ENCODE results near the gene ROBO1.

Gene ROBO1

DNA sequence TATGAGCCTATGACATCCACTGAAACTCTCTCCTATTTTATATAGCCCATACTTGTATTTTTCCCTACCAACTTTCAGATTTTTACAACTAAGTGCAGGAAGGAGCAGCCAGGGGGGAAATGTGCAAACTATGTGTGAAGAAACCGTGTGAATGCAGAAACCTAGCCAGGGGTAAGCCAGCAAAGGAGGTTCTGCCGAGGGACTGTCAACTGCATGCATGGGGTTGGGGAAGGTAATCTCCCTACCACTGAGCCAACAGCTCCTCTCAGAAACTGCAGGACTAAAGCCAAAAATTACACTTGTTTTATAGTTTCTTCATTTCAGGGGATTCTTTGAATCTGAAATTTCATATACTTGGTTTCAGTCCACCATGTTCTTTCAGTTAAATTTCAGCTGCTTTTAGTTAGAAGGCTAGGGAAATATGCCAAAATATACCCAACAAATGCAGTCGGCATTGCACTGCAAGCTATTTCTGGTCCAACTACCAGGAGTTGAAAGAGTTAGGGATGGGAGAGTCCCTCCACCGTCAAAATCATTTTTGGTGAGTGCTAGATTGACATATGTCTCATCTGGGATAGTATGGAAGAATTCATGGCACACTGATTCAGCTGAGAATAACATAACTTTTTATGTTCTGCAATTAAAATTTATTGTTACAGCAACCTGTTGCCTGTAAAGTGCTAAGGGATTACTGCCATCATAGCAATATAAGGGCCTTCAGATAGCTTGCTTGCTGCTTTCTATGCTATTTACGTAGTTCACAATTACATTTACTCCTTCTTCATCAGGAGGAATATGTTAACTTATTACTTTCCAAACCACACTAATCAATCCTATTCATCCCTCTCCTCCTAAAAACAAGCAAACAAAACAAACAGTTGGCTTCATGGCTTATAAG is 904.2 kb downstream of the ROBO1 start:
- DNase-seq: no peak

DNA sequence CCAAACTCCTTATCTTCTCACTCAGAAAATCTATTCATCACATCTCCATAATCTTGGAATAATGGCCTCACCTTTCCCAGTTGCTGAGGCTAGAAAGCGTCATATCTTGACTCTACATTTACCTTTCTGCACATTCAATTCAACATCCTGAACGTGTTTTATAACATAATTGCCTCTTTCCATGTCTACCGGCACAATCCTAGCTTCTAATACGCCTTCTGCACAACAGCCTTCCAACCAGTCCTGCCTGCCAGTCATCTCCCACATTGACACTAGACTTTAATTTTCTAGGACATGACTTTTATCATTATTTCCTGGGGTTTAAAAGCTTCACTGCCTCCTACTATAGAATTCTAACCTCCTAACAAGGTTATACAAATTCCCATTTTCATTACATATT is 906.6 kb downstream of the ROBO1 start:
- no peak for DNase-seq

DNA sequence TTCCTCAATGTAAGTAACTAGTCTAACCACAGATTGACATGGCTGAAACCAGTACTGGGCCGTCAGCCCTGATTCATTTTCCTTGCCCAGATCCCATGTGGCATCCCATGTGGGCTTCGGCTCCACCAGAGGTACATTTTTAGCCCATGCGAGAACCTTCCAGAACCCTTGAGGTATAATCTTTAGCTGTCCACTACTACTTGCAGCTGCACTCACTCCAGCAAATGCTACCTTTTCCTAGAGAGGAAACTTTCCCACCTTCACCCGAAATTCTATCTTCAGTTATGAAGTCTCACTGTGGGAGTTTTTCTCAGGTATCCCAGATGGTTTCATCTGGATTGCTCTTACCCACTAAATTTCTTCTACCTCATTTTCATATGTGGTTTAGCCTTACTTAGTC is 907.2 kb downstream of the ROBO1 start:
- no peak for DNase-seq

DNA sequence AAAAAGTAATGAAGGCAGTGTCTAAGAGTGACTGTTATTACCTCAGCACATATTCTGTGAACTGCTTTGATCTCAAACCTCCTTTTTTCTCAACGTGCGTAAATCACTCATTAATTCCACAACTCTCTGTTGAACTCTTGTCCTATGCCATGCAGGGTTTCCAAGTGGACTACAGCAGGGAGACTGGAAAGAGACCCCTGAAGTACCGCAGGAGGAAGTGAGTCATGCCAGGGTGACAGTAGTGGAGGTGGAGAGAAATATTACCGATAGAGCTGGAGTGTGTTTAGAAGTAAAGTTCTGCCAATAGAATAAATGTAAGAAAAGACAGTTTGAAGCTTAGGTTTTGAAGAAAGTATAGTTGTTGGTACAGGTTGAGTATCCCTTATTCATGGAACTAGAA is 908.9 kb downstream of the ROBO1 start:
- no peak for DNase-seq

DNA sequence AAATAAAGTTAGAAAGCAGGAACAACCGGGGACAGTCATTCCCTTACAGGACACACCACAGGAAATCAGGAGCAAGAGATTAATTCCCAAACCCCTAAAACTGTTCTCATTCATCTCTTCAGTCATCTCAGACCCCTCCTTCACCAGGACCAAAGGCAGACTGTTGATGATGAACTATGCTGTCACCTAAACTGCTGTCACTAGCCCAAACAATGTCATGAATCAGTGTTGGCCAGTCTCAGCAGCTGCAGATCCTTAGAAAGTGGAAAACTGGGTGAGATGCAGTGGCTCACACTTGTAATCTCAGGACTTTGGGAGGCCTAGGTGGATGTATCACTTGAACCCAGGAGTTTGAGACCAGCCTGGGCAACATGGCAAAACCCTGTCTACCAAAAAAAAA is 909.6 kb downstream of the ROBO1 start:
- DNase-seq: no peak

DNA sequence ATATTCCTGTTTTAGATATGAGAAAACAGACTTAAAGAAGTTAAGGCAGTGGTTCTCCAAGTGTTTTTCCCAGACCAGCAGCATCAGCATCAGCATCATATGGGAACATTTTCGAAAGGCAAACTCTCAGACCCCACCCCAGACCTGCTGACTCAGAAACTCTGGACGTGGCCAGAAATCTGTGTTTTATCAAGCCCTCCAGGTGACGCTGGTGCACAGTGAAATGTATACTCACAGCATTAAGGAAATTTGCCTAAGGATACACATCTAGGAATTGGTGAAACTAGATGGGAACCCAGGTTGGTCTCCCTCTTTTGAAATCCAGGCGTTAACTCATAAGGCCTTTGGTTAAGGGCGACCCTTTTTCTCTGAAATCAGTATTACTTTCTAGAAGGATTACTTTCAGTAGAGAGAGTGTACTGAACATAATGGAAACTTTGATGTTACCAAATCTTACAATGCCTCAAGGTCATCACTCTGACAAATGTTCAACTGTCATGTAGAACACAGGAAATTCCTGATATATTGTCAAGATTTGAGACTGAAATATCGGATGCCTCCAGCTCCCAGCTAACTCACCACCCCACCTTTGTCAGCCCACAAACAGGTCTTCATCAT is 910.2 kb downstream of the ROBO1 start:
- DNase-seq: no peak

DNA sequence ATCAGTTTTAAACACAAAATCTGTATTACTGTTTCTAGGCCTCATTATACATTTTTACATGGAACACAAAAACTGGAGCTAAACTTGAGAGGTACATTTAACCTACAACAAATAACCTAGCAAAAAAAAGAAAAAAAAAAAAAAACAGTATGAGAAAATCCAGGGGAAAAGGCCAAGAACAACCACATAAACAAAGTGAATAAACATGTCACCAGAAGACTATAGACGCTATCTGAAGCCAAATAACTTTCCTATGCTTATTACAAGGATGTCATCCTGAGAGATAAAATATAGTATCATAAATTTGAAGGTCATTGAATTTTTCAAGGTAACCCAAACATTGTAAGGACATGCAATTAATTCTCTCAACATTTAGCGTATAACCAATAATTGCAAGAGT is 911.6 kb downstream of the ROBO1 start:
- no peak for DNase-seq

DNA sequence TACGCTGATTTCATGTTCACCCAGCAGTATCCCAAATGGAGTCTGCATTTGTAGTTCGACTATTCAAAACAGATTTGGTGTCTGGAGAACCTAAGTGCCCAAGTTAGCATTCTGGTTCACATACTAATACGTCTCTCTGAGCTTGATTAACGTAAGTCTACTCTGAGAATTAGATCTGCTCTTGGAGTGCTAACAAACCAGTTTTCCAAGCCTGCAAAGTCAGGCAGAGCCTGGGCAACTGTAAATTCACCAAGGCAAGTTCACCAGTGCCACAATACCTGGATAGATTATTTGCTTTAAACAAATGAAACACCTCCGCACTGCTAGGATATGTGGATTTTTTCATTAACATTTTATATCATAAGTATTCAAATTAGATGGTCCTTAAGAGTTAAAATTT is 912.6 kb downstream of the ROBO1 start:
- DNase-seq: no peak

DNA sequence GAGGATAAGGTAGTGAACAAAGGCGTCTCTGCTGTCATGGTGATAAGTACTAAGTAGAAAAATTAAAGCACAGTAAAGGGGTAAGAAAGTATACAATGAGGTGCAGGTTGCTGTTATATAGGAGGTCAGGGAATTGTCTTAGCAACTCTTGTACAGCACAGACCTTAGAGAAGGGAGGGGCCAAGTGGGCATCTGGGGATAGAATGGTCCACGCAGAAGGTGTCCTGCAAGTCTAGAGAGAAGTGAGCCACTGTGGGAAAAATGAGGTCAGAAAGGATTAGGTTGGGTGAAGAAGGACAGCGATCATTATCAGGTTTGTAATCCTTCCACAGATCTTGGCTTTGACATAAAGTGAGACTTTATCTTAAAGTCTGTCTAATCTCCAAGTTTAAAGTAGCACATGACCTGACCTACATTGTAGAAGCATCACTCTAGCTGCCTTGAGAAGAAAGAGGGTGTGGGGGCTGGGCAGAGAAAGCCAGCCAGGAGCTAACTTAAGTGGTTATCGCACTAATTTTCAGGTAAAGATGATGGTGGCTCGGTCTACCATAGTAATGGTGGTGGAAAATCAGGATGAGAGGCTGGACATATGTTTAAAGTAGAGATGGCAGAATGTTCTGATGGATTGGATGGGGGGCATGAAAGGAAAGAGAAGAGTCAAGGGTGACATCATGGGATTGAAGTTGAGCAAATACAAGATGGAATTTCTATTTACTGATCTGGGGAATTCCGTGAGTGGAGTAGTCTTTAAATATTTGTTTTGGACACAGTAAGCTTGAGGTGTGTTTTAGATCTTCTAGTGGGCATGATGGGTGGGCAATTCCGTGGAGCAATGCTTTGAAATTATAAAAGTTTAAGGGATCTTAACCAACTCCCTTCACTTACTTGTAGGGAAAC is 919.2 kb downstream of the ROBO1 start:
- no peak for DNase-seq

DNA sequence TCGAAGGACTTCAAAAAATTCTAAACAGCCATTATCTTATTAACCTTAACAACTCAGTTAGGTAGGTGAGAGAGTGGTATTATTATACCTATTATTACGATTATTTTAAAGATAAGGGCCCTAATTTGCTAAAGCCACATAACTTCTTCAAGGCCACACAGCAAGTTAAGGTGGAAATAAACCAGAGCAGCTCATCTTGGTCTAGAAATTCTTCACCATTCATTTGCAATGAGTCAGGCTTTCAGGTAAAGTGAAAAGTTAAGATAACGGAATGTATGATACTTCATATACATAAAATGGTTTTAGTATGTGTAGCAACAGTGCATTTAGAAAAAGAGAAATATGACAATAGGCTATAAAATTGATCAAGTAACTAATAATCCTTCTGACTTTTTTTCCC is 920.2 kb downstream of the ROBO1 start:
- no peak for DNase-seq

DNA sequence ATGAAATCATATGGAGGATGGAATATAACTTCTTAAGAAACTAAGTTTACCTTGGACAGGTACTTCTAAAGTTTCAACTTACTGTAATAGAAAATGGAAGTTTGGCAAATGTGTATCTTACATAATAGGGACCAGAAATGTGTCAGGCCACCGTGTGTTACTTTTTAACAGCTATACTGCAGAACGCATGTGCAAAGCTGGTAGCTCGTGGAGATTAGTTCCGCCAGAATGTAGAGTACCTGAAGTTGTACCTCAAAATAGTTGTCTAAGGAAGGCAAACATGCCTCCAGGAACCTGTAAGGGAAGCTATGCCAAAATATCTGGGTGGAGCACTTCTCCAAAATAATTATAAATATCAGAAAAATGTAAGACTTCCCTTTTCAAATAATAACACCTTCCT is 920.6 kb downstream of the ROBO1 start:
- no peak for DNase-seq

DNA sequence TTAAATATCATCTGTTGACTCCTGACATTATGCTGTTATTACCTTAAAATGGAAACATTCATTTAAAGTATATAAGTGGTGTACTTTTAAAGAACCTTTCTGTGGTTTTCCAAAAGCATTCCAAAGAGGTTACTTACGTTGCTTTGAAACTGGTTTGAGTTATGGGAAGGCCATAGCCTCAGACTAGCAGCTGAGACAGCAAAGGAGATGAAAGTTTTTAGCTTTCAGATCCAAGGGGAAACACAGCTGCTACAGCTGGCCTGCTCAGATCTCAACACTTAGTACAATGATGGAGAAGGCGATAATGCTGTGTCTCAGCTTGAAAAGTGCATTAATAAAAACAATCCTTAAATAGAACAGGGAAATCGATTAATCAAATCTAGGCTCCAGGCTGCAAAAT is 921.1 kb downstream of the ROBO1 start:
- no peak for DNase-seq

DNA sequence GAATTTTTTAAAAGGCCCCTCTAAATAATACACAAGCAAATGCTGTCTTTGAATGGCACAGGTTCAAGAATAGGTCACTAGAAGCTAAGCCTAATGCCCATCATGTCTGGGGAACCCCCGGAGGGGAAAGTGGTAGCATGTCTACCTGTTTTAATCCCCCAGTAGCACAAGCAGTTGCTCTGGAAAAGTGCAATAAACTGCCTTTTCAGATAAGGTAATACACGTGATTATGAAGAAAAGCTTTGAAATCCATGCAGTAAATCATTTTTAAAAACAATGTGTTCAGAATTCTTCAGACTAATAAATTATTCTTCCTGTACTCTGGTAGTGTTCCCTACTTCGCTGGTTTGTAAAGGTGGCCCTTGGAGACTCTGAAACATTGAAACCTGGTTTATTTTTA is 922.2 kb downstream of the ROBO1 start:
- DNase-seq: no peak

DNA sequence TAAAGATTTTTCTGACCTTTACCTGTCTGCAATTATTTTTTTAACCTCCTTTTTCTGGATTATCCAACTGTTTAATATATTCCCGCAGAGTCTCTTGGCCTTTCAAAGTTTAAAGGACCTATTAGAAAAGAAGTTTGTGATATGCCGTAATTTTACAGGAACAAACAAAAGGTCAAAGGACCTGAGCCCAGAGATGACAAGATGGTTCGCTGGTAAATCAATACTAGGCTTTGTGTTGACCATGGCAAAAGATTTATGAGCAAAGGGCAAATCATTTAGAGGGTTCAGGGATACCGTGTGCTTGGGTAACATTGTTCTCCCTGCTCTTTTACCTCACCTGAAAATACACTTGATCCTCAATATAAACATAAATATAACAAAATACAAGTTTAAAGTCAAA is 923.5 kb downstream of the ROBO1 start:
- DNase-seq: no peak

DNA sequence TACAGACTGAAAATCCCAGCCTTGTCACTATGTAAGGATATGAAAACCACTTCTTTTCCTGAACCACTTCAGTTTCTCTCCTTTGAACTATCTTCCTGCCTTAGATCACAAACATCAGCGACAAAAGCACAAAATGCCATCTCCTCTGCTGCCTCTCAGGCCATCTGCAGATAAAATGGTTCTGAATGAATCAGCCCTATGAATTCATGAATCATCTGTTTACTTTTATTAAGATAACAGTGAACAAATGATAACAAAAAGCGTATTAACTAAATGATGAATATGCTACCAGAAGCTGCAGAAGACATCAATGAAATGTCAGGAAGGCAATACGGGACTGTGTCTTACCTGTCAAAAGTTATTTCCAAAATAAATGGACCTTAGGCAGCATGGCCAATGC is 928.1 kb downstream of the ROBO1 start:
- DNase-seq: no peak

DNA sequence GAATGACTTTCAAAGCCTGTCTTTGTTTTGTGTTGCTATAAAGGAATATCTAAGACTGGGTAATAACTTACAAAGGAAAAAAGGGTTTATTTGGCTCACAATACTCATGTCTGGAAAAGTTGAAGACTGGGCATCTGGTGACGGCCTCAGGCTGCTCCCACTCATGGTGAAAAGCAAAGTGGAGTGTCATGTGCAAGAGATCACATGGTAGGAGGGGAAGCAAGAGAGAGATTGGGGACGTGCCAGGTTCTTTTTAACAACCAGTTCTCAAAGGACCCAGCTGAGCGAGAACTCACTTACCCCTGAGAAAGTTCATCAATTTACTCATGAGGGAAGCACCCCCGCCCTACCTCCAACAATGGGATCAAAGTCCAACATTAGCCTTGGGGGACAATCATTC is 929.4 kb downstream of the ROBO1 start:
- DNase-seq: no peak

DNA sequence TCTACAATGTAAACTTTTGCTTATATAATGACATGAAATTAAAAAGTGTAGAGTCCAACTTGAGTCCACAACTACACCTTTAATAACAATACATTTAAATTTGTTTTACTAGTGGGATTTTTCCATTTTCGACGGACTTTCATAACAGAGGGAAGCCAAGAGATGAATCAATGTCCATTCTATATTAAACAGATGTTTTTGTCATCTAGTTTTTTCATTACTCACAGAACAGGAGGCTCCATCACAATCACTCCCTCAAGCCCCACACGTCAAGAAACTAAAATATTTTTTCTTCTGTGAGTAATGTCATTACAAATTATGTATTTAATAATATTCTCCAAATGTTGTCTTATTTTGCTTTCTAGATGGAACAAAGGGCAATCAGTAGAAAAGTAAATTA is 932.9 kb downstream of the ROBO1 start:
- DNase-seq: no peak

DNA sequence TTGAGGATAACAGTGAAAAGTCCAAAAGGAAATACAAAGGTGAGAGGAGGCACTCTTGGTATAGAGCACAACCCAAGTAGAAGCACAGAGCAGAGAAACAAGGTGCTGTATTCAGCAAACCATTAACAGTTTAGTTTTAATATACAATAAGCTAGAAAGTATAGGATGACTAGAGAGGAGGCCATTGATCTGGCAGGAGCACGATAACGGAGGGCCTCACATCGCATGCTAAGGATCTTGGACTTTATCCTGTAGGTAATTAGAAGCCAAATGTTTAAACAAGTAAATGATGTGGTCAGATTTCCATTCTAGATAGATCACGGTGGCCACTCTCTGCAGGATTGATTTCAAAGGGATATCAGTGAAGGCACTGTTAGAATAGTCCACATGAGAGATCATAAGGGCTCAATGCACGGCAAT is 935.0 kb downstream of the ROBO1 start:
- no peak for DNase-seq

DNA sequence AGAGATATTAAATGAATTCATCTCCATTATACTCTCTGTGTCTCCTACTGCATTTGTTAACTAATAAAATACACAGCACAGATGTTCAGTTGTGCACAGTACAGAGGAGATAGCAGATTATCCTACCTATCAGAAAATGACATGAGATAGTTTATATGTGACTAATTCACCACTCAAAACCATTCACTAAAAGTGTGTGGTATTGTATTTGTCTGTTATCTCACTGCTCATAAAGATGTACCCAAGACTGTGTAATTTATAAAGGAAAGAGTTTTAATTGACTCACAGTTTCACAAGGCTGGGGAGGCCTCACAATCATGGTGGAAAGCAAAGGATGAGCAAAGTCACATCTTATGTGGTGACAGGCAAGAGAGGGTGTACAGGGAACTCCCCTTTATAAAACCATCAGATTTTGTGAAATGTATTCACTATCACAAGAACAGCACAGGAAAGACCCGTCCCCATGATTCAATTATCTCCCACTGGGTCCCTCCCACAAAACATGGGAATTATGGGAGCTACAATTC is 936.3 kb downstream of the ROBO1 start:
- DNase-seq: no peak

DNA sequence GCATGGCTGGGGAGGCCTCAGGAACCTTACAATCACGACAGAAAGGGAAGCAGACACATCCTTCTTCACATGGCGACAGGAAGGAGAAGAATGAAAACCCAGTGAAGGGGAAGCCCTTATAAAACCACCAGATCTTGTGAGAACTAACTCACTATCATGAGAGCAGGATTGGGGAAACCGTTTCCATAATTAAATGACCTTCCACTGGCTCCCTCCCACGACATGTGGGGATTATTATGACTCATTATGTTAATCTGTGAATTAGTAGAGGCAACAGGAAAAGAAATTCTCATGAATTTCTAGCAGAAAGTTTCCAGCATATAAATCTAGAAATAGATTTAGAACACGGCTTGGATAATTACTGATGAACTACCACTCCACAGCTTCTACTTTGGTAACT is 937.3 kb downstream of the ROBO1 start:
- no peak for DNase-seq

DNA sequence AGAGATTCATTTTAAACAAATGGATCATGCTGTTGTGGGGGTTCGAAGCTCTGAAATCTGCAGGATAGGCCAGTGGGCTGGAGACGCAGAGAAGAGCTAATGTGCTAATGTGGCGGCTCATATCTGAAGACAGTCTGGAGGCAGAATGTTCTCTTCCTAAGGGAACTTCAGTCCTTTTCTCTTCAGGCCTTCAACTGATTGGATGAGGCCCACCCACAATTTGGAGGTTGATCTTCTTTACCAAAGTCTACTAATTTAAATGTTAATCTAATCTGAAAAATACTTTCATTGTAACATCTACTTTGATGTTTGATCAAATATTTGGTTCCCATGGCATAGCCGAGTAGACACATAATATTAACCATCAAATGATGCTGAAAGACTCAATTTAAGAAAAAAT is 940.2 kb downstream of the ROBO1 start:
- DNase-seq: no peak

DNA sequence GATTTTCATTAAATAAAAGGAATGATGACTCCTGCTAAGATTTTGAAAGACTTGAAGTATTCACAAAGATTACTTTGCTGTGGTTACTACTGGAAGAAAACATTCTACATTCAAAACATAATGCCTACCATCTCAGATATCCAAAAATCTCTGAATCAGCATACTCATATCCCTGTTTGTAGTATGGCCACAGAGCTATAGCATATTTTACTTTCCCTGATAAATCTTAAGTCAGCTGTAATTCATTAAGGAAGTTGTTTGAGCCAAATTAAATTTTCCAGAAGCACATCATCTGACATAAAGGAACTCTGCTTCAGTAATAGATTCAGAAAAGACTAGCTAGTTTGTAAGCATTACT is 942.0 kb downstream of the ROBO1 start:
- DNase-seq: no peak

DNA sequence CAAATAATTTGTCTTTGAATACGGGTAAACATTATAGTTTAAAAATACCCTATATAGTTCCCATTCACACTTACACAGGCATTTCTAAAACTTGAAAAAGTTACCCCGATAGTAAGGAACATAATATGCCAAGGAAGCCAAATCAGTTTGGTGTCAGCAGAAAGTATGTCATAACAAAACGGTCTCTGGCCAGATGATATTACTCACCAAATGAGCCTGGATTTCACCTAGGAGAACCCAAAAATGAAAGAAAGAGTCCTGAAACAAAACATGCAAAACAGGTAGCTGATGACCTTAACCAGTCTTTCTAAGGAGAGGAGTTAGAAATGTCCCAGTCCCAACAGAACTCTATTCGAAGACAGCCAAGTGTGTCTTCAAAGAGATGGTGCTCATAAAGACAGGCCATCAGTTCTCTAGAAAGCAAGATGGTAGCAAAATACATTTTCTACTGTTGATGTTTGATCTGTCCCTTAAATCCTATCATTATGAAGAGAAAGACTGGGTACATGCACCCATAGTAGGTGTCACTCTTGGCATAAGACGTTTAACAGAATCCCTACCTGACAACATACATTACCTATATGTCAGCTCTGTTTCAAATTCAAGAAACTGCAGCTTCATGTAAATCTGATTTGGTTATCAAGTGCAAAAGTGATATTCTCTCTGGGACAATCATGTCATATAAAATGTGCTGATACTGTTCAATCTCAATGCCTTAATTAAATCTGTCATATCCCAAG is 942.5 kb downstream of the ROBO1 start:
- no peak for DNase-seq
